ENCODE results near the gene FRMPD4.

FRMPD4 gene

DNA sequence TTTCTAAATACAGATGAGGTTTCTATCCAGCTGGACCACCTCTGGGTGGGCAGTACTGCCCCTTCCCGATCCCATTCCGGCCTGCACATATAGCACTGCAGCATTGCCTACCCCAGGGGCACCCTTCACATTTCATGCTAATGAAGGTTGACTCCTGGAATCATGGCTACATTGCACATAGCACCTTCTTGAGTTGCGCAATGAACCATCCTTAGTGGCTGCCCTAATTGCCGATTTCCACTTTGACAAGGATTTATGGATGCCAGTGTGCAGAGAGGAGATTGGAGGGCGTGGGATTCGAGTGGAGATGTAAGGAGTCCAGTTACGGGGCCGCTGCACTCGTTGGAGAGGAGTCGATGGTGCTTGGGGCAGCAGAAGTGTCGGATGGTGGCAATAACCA lies 229.0 kb downstream of the FRMPD4 start:
- DNase-seq (ENCODE audit: low read depth): no peak

GRCh38 chrX:12370497-12370986 lies 232.3 kb downstream of the FRMPD4 start:
- no peak for DNase-seq (ENCODE audit: low read depth)

GRCh38 chrX:12372111-12372510 lies 233.8 kb downstream of the FRMPD4 start:
- DNase-seq (ENCODE audit: low read depth): no peak

DNA sequence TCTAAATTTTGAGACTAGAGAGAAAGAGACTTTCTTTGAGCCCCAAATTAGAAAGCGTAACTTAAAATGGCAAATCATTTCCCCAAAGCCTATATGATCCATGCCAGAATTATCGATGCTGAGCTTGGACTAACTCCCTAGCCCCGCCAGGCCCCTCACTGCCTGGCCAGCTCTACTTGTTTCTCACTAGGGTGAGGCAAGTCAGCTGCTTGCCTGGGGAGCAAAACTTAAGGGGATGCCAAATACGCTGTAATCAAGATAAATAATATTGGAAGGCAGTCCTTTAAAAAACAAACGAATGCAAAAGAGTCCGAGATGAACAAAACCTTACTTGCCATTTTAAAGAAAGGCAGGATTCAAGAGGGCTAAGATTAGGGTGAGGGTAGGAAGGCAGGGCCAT lies 236.0 kb downstream of the FRMPD4 start:
- no peak for DNase-seq (ENCODE audit: low read depth)

DNA sequence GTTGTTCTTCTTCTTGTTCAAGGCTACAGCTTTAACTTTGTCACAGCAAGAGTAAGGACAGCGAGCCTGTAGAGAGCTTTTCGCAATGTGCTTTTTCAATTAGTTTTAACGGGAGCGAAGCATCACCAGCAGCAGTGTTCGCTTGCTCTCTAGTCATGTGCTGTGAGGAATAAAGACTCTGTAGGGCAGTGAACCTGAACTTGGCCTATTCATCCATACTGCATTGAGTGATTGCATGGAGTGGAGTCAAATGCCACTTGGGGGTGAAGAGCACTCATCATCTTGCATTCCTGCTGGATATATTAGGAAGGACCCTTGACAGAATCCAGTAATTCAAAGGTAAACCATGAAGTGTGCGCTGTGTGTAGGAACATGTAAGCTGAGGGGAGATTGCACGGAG lies 240.0 kb downstream of the FRMPD4 start:
- DNase-seq (ENCODE audit: low read depth): no peak

GRCh38 chrX:12378706-12379105 lies 240.4 kb downstream of the FRMPD4 start:
- DNase-seq (ENCODE audit: low read depth): no peak

GRCh38 chrX:12379671-12380070 lies 241.4 kb downstream of the FRMPD4 start:
- no peak for DNase-seq (ENCODE audit: low read depth)

DNA sequence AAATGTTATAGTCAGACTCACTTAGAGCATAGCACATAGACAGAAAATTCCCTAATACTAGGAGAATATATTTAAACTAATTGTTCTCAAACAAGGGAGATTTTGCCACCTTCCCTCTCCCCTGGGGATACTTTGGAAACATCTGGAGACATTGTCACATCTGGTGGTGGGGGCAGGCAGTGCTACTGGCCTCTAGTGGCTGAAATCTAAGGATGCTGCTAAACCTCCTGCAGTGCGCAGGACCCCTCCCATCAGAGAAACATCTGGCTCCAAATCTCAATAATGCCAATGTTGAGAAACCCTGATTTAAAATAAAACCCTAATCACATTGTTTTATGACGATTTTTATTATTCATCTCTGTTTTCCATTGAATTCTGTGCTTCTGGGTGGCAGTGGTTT lies 244.9 kb downstream of the FRMPD4 start:
- no peak for DNase-seq (ENCODE audit: low read depth)

DNA sequence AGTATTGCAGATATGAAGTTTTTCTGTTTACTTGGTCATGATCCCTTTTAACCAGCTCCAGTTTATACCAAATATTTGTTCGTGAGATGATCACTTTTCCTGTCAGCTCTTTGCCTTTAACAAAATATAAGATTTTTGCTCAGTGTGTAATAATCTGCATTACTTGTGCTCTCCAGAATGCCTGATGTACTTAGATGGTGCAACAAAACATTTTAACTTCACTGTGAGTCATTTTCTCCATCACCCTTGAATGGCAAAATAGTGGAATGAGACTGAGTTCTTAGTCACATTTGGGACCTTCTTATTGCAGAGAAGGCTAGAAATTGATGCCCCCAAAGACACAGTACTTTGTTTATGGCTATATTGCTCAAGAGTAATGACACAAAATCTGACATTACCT lies 252.0 kb downstream of the FRMPD4 start:
- DNase-seq (ENCODE audit: low read depth): no peak

GRCh38 chrX:12396584-12396983 lies 258.3 kb downstream of the FRMPD4 start:
- DNase-seq (ENCODE audit: low read depth): no peak

DNA sequence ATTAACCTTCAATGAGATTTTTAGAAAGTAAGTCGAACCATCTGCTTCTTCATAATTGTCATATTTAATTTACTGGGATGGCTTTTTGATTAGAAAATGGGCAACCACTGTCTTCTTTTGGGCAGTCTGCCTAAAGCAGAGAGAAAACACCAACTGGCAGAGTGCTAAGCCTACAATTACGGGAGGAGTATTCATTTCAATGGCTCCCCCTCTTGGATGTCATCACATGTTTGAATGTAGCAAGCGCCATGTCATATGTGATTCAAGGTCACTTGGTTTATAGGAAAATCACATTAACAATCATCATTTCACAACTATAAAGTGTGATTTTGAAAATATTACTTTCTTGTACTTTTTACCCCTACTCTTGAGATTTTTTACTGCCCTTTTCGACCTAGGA lies 261.9 kb downstream of the FRMPD4 start:
- DNase-seq (ENCODE audit: low read depth): no peak

DNA sequence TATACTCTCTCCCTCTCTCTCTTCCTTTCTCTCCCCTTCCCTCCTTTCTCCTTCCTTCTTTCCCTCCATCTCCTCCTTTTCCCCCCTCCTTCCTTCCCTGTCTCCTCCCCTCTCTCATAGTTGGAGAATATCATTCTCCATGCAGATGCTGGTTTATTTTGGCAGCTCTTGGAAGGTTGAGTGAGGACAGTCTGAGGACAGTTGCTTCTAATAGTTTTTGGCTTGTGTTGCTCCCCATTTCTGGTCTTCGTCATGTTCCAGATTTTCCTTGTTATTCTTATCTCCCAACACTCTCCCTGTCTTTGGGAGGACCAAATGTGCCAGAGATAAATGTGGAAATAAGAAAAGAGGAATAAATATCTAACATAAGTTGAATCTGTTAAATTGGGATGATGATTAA lies 263.0 kb downstream of the FRMPD4 start:
- no peak for DNase-seq (ENCODE audit: low read depth)

DNA sequence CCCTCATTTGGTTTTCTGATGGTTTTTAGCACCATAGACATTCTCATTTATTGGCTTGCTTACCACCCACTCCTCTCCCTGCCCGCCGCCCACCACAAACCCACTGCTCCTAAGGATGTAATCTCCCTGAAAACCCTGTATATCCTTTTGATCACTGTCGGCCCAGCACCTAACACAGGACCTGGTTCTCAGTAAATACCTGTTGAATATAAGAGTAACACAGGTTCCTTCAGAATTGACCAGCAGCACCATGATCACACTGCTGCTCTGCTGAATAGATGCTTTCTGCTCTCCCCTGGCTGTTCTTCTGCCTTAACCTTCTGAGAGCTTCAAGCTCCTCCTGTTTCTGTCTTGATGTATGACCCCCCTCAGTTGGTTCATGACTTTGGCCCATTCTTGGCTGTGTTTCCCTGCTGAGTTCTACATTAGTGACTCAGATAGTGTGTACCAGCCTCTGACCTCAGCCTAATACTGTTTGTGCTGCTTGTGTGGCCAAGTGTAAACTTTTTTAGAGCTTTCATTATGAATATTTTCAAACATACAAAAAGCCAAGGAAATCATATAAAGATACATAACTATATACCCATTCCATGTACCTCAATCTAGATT lies 265.3 kb downstream of the FRMPD4 start:
- no peak for DNase-seq (ENCODE audit: low read depth)

DNA sequence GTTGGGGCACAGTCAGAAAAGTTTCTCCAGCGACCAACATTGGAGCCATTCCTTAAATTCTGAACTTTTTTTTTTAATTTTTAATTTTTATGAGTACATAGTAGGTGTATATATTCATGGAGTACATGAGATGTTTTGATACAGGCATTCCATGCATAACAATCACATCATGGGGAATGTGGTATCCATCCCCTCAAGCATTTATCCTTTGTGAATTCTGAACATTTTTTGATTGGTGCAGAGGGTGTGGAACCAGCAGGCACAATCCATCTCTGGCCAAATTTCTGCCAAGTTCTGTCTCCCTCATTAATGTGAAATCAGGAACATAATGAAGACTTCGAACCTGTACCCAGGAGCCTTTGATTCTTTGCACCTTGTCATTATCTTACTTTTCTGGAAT lies 267.0 kb downstream of the FRMPD4 start:
- no peak for DNase-seq (ENCODE audit: low read depth)

DNA sequence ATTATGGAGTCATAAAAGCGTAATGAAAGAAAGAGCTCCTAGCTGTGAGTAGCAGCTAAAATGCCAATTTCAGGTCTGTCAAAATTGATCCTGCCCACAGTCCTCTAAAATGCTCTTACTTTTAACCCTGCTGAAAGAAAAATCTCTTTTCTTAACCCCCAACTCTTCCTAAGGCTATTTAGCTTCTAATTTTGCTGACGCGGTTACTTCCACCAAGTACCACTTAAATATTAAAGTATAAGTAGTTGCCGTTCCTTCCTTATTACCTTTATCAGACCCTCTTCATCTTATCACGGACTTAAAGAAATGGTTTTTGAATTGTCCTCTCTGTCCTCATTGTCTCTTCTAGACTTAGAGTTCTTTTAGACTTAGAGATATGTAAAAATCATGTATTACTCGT lies 272.2 kb downstream of the FRMPD4 start:
- no peak for DNase-seq (ENCODE audit: low read depth)

- DNase-seq (ENCODE audit: low read depth): no peak
Measured at GRCh38 chrX:12411831-12412230, 273.6 kb downstream of the FRMPD4 start.

DNA sequence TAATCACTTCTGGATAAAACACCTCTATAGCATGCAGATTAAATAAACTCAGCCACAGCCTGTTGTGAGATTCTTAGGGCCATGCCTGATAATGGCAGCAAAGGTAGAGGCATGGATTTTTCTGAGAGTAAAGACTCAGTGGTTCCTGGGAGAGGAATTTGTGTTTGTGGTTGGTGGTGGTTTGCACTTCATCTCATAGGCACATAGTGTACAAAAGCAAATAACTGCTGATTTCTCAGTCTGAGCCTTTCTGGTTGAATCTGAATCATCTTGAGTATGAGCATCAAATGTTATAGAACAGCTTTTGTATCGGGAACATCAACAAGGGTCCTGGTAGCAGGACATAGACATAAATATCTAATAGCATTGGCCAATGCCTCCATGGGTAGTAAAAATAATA lies 274.3 kb downstream of the FRMPD4 start:
- no peak for DNase-seq (ENCODE audit: low read depth)

DNA sequence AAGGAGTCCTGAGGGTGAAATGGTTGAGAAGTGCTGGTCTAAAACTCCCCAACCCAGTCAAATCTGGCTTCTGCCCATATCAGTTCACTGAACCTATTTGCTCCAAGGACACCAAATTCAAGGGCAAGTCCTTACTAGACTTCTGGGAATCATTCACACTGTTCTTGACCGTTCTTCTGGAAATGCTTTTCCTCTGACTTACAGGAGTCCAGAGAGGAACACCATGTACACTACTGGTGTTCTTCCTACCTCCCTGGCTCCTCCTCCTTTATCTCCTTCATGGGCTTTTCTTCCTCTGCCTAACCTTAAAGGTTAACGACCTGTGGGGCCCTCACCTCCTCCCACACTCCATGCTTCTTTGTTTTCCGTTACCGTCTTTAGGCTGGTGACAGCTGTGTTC lies 281.3 kb downstream of the FRMPD4 start:
- no peak for DNase-seq (ENCODE audit: low read depth)

- DNase-seq (ENCODE audit: low read depth): no peak
Measured at GRCh38 chrX:12421918-12422317, 283.6 kb downstream of the FRMPD4 start.

GRCh38 chrX:12423346-12423745 lies 285.1 kb downstream of the FRMPD4 start:
- no peak for DNase-seq (ENCODE audit: low read depth)

GRCh38 chrX:12425496-12425895 lies 287.2 kb downstream of the FRMPD4 start:
- DNase-seq (ENCODE audit: low read depth): no peak

GRCh38 chrX:12426420-12426819 lies 288.1 kb downstream of the FRMPD4 start:
- DNase-seq (ENCODE audit: low read depth): no peak

DNA sequence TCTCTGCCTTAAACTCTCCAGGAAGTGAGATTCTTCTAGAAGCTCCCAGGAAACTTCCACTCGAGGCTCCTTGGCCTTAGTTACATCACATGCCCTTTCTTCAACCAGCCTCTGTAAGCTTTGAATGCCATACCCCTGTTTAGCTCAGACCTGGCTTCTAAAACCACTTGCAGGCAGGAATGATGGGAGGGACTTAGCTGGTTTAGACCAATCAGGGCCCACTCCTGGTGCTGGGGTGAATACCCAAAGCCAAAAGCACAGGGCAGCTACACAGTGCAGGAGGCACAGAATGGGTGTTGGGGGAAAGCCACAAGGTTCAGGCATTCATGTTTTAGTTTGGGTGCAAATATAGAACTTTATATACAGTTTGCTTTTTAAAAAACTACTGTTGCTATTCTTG lies 296.2 kb downstream of the FRMPD4 start:
- DNase-seq (ENCODE audit: low read depth): no peak

DNA sequence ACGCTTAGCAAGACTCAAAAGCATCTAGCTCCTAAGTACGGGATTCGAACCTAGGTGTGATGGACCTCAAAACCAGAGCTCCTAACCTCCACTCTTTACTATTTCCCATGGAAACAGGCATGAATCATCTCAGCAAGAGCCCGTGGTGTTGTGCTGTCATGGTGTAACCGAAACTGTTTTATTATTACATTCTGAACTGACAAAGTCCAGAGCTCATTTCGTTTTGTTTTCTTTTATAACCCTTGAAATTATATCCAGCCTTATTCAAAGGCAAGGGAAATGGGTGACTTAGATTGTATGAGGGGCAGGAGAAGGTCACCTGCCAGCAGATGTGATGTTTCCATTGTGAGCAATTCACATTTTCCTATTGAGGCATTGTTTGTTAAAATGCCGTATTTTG lies 301.1 kb downstream of the FRMPD4 start:
- DNase-seq (ENCODE audit: low read depth): no peak

DNA sequence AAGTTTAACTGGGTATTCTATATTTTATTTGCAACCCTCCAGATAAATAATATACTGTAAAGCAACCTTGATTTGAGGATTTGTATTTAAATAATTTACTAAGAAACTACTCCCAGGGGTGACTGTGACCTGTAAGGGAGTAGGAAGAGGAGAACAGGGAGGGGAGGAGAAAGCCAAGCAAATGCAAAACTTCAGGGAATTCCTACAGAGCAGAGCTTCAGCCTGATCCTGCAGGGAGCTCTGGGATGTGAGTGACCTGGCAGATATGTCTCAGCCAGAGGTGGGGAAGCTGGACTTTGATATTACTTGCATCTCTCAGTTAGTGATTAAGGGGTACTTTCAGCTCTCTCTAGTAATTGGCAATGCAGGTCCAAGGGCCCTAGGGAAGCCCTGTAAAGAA lies 302.0 kb downstream of the FRMPD4 start:
- no peak for DNase-seq (ENCODE audit: low read depth)
